Stimulated activated CD4-positive, alpha-beta T cell treated with anti-CD3 and anti-CD28 coated beads, Interleukin-15, amount 100 ng/mL, for 1 hour (primary cell): ENCODE data around the gene DENND5B.

Source experiments
- DNase-seq, 2 donors: peaks; one replicate each; pipeline ENCODE4 v3.0.0-alpha.2; 2020; ENCODE audit warnings: low read depth in 1 of 2, low spot score in 1 of 2

Gene DENND5B

GRCh38 chr12:31339831-31340622 is 250.9 kb downstream of the DENND5B start:
- no peak for DNase-seq

GRCh38 chr12:31337952-31338351 is 253.0 kb downstream of the DENND5B start:
- DNase-seq: no peak
